Measurements from ENCODE around the gene CCL18. TPM values are rescaled to one million over a fixed set of nuclear protein-coding genes. Genes with fewer than 3 reads are reported as not detected.

The CCL18 gene
- total and polyA plus RNA-seq, 2 of the 8 experiments (the other 6 are each of a cell fraction or from before 2014, with no cell fraction given): not detected

- no peak for TF ChIP-seq CBX5 (IDR thresholded peaks at IDR 0.05; ENCODE audit: low read depth, low read length)
- no peak for TF ChIP-seq KDM1A (IDR thresholded peaks at IDR 0.05; ENCODE audit: borderline replicate concordance, low read length)
- no peak for TF ChIP-seq ATF2 (IDR thresholded peaks at IDR 0.05; ENCODE audit: low read length)
- no peak for TF ChIP-seq SIX5 (IDR thresholded peaks at IDR 0.05; ENCODE audit: low read depth, low read length)
- TF ChIP-seq CTCF (IDR thresholded peaks at IDR 0.05; ENCODE audit: control extremely low read depth in 1 of 3, insufficient read depth in 1 of 3, low read depth in 1 of 3, low read length in 3 of 3): no peak
- TF ChIP-seq RBBP5 (IDR thresholded peaks at IDR 0.05; ENCODE audit: borderline replicate concordance, low read depth, low read length): no peak
Measured at GRCh38 chr17:36117505-36118382, 53.7 kb downstream of the CCL18 start (continued).

Measured in H1 (cell line).